SK-N-SH (cell line): ENCODE measurements around the gene LEKR1. TPM values are rescaled to one million over a fixed set of nuclear protein-coding genes. Genes with fewer than 3 reads are reported as not detected.

Experiments used
- CTCF ChIA-PET: fragments of 300-600, 350-600 bp; formaldehyde crosslinking; extraction: SDS; loops from one replicate; lab custom pipeline; 2021; lab: Yijun Ruan, JAX
- POLR2A ChIA-PET: fragments of 350-600 bp; sonication (Branson Sonifier 250); formaldehyde crosslinking; extraction: SDS; loops from one replicate; lab custom pipeline; 2020; ENCODE audit warnings: antibody characterized with exemption, inconsistent platforms; lab: Yijun Ruan, JAX
- DNase-seq: peaks from one replicate; pipeline ENCODE4 v3.0.0; 2012
- H2AFZ ChIP-seq: fragments of 200-600 bp; sonication (generic); 2 replicates; pipeline ENCODE4 v1.8.1; 2016; ENCODE audit warnings: antibody characterized with exemption, mild to moderate bottlenecking, low read depth
- H3F3A ChIP-seq: fragments of 200-600 bp; sonication (generic); replicated peaks from 2 replicates; pipeline ENCODE3; 2016; ENCODE audit warnings: antibody characterized with exemption, mild to moderate bottlenecking; ENCODE audit not compliant: insufficient read depth
- H3K27ac ChIP-seq, 2 experiments: fragments of 200-500 bp in 1 of 2; fragments of 200-600 bp in 1 of 2; sonication (Bioruptor generic) in 1 of 2; sonication (generic), shearing (Covaris generic) in 1 of 2; 2 replicates each; pipeline versions ENCODE4 v1.5.1 to v1.6.1; 2014 to 2016; ENCODE audit warnings: low read depth in 2 of 2, inconsistent platforms in 1 of 2, low read length in 1 of 2, mild to moderate bottlenecking in 1 of 2, mixed read lengths in 1 of 2
- H3K27me3 ChIP-seq: fragments of 200-600 bp; sonication (generic), shearing (Covaris generic); 2 replicates; pipeline ENCODE4 v1.6.1; 2016; ENCODE audit warnings: mixed run types; ENCODE audit not compliant: insufficient read depth
- H3K36me3 ChIP-seq, 2 experiments: fragments of 200-500 bp in 1 of 2; fragments of 200-600 bp in 1 of 2; sonication (Bioruptor generic) in 1 of 2; sonication (generic) in 1 of 2; replicated peaks in 1 of 2; 2 replicates each; pipeline versions ENCODE3 to v1.5.1; 2014 to 2016; ENCODE audit warnings: low read length in 1 of 2, mild to moderate bottlenecking in 1 of 2; ENCODE audit not compliant: insufficient read depth in 2 of 2, control insufficient read depth in 1 of 2
- H3K4me1 ChIP-seq, 2 experiments: fragments of 200-500 bp in 1 of 2; fragments of 200-600 bp in 1 of 2; sonication (Bioruptor generic) in 1 of 2; sonication (generic), shearing (Covaris generic) in 1 of 2; 2 replicates each; pipeline versions ENCODE4 v1.5.1 to v1.6.1; 2014 to 2016; ENCODE audit warnings: low read depth in 1 of 2, low read length in 1 of 2, mixed run types in 1 of 2; ENCODE audit not compliant: insufficient read depth in 2 of 2, control insufficient read depth in 1 of 2
- H3K4me2 ChIP-seq: fragments of 200-600 bp; sonication (generic), shearing (Covaris generic); 2 replicates; pipeline ENCODE4 v1.6.1; 2017; ENCODE audit warnings: mixed run types
- H3K4me3 ChIP-seq, 2 experiments: fragments of 200-500 bp in 1 of 2; fragments of 200-600 bp in 1 of 2; sonication (Bioruptor generic) in 1 of 2; sonication (generic), shearing (Covaris generic) in 1 of 2; 2 replicates each; pipeline versions ENCODE4 v1.5.1 to v1.8.1; 2014 to 2016; ENCODE audit warnings: low read depth in 2 of 2, inconsistent platforms in 1 of 2, low read length in 1 of 2, mild to moderate bottlenecking in 1 of 2, mixed read lengths in 1 of 2, moderate library complexity in 1 of 2
- H3K79me2 ChIP-seq: fragments of 200-600 bp; sonication (generic); 2 replicates; pipeline ENCODE4 v1.8.1; 2017; ENCODE audit warnings: mild to moderate bottlenecking; ENCODE audit not compliant: insufficient read depth
- H3K9ac ChIP-seq: fragments of 200-600 bp; sonication (generic); 2 replicates; pipeline ENCODE4 v1.6.1; 2017; ENCODE audit warnings: mixed run types
- H3K9me2 ChIP-seq: fragments of 200-600 bp; sonication (generic); 2 replicates; pipeline ENCODE4 v1.6.1; 2017; ENCODE audit warnings: mixed run types
- H3K9me3 ChIP-seq: fragments of 200-600 bp; sonication (generic); 2 replicates; pipeline ENCODE4 v1.6.1; 2017; ENCODE audit warnings: mixed run types, mild to moderate bottlenecking, moderate library complexity
- H4K20me1 ChIP-seq: fragments of 200-600 bp; sonication (generic); 2 replicates; pipeline ENCODE4 v1.6.1; 2017; ENCODE audit warnings: mild to moderate bottlenecking, mixed run types; ENCODE audit not compliant: insufficient read depth
- ELF1 ChIP-seq: IDR thresholded peaks from 2 replicates; pipeline ENCODE4 v1.4.0; 2012
- EP300 ChIP-seq, 2 experiments: IDR thresholded peaks; 2 replicates each; pipeline versions ENCODE4 v1.4.0 to v1.6.1; 2012; ENCODE audit warnings: borderline replicate concordance in 1 of 2, low read depth in 1 of 2, low read length in 1 of 2
- EZH2phosphoT487 ChIP-seq: fragments of 200-600 bp; sonication (generic); IDR thresholded peaks from 2 replicates; pipeline ENCODE4 v1.6.1; 2017; ENCODE audit warnings: low read depth, mixed run types, mild to moderate bottlenecking, antibody characterized with exemption, moderate library complexity, borderline replicate concordance
- FOXM1 ChIP-seq: IDR thresholded peaks from 2 replicates; pipeline ENCODE4 v1.4.0; 2012; ENCODE audit warnings: low read depth, mild to moderate bottlenecking
- GATA2 ChIP-seq: sonication (generic); formaldehyde crosslinking; IDR thresholded peaks from 2 replicates; pipeline ENCODE4 v1.5.0; 2020; ENCODE audit warnings: mild to moderate bottlenecking, missing genetic modification reagents
- MAX ChIP-seq: IDR thresholded peaks from 2 replicates; pipeline ENCODE4 v1.4.0; 2012; ENCODE audit warnings: low read depth
- MXI1 ChIP-seq: IDR thresholded peaks from 2 replicates; pipeline ENCODE4 v1.6.1; 2012; ENCODE audit warnings: mild to moderate bottlenecking, low read depth, low read length, improper control_type of control experiment
- NFIC ChIP-seq: IDR thresholded peaks from 2 replicates; pipeline ENCODE4 v1.4.0; 2012; ENCODE audit warnings: borderline replicate concordance
- NRF1 ChIP-seq: IDR thresholded peaks from 2 replicates; pipeline ENCODE4 v1.6.1; 2012; ENCODE audit warnings: low read depth, mild to moderate bottlenecking, low read length
- PBX3 ChIP-seq: IDR thresholded peaks from 2 replicates; pipeline ENCODE4; 2012
- POLR2AphosphoS5 ChIP-seq: IDR thresholded peaks from 2 replicates; pipeline ENCODE4 v1.6.1; 2012; ENCODE audit warnings: low read depth, low read length
- REST ChIP-seq: IDR thresholded peaks from 2 replicates; pipeline ENCODE4 v1.6.1; 2012; ENCODE audit warnings: mild to moderate bottlenecking, low read depth, low read length, moderate library complexity
- SIN3A ChIP-seq: IDR thresholded peaks from 2 replicates; pipeline ENCODE4 v1.6.1; 2012; ENCODE audit warnings: low read depth, mild to moderate bottlenecking, low read length, moderate library complexity, borderline replicate concordance
- SMC3 ChIP-seq: IDR thresholded peaks from 2 replicates; pipeline ENCODE4 v1.6.1; 2012; ENCODE audit warnings: low read depth, low read length, improper control_type of control experiment
- TAF1 ChIP-seq: IDR thresholded peaks from 2 replicates; pipeline ENCODE4 v1.6.1; 2012; ENCODE audit warnings: low read depth, mild to moderate bottlenecking, low read length, moderate library complexity, borderline replicate concordance
- TEAD4 ChIP-seq: IDR thresholded peaks from 2 replicates; pipeline ENCODE4 v1.4.0; 2012; ENCODE audit warnings: mild to moderate bottlenecking, borderline replicate concordance; ENCODE audit not compliant: insufficient read depth
- USF1 ChIP-seq: IDR thresholded peaks from 2 replicates; pipeline ENCODE4 v1.4.0; 2012; ENCODE audit warnings: low read depth, borderline replicate concordance
- USF2 ChIP-seq: fragments of 150-350 bp; IDR thresholded peaks from 2 replicates; pipeline ENCODE4 v1.6.1; 2017; ENCODE audit warnings: antibody characterized with exemption, low read length, low read depth, borderline replicate concordance
- YY1 ChIP-seq: IDR thresholded peaks from 2 replicates; pipeline ENCODE4 v1.4.0; 2012; ENCODE audit warnings: low read depth, mild to moderate bottlenecking
- ZBTB33 ChIP-seq: IDR thresholded peaks from 2 replicates; pipeline ENCODE4 v1.4.0; 2012; ENCODE audit warnings: low read depth, borderline replicate concordance
- WGBS: methylation state at CpG from one replicate; pipeline ENCODE4 v1.1.6; 2017; ENCODE audit warnings: low lambda C conversion rate; 5-methylcytosine and 5-hydroxymethylcytosine counted together
- polyA plus RNA-seq, 3 experiments: library from polyadenylated mRNA; depleted of rRNA; stranded (reverse); fragments of >200 nt; gene quantifications; 2 replicates each; pipeline ENCODE4 v1.2.3, GENCODE V29; 2012

LEKR1 gene
- polyA plus RNA-seq, 1 of the 3 experiments (the other 2 are of a cell fraction): 0.30 TPM

- Histone ChIP-seq H3K9me2 (no peaks in the 10 kb centered on the region), H3K36me3 (no peaks in the 10 kb centered on the region), H3K9me3 (no peaks in the 10 kb centered on the region), H3K4me2 (0 out of 2 replicates have a peak overlapping the region, but pooled peaks have one; percentile 16), H3K4me1 (peaks cover under 1 to 10% of the 10 kb centered on the region in 2 experiments; a peak in 2 of 4 replicates), H3F3A (no peaks in the 10 kb centered on the region), H4K20me1 (no peaks in the 10 kb centered on the region), H3K9ac (no peak overlapping the region), H3K4me3 (no peak overlapping the region), H3K79me2 (no peaks in the 10 kb centered on the region), H2AFZ (no peak overlapping the region), H3K27ac (no peak overlapping the region), H3K27me3 (no peaks in the 10 kb centered on the region)
- TF ChIP-seq EP300 (IDR thresholded peaks at IDR 0.05; ENCODE audit: borderline replicate concordance in 1 of 2, low read depth in 1 of 2, low read length in 1 of 2): no peak
- TF ChIP-seq REST: no peak
- TF ChIP-seq PBX3: no peak
- TF ChIP-seq USF1: no peak
- TF ChIP-seq MAX: no peak
- TF ChIP-seq SIN3A: no peak
- TF ChIP-seq NFIC: no peak
- TF ChIP-seq FOXM1: no peak
- TF ChIP-seq YY1: no peak
- TF ChIP-seq SMC3: no peak
- no peak for TF ChIP-seq GATA2
- TF ChIP-seq EZH2phosphoT487: no peak
- TF ChIP-seq ZBTB33: no peak
- TF ChIP-seq MXI1: no peak
- no peak for TF ChIP-seq TAF1
- TF ChIP-seq TEAD4: no peak
- TF ChIP-seq NRF1: no peak
- TF ChIP-seq ELF1: no peak
- TF ChIP-seq POLR2AphosphoS5: no peak
- TF ChIP-seq USF2: no peak
- CTCF ChIA-PET: interaction anchor here (2.0 to 2.4 kb wide), 2 partner anchors 16 to 42 kb away, joined by 6 to 11 read pairs; no protein-coding TSS in a partner anchor
- 80% methylated on average over 5 of the region's 5 CpGs for WGBS
- no peak for DNase-seq
- POLR2A ChIA-PET: no interaction called here
Measured at GRCh38 chr3:157094751-157095480, 268.8 kb downstream of the LEKR1 start.
